ENCODE measurements around the gene EEF1AKMT4. TPM values are rescaled to one million over a fixed set of nuclear protein-coding genes. Genes with fewer than 3 reads are reported as not detected.

Gene EEF1AKMT4
- polyA plus RNA-seq, 1 donor (not counting 4 experiments of a cell fraction or from before 2014, with no cell fraction given) = 10.8 TPM

DNA sequence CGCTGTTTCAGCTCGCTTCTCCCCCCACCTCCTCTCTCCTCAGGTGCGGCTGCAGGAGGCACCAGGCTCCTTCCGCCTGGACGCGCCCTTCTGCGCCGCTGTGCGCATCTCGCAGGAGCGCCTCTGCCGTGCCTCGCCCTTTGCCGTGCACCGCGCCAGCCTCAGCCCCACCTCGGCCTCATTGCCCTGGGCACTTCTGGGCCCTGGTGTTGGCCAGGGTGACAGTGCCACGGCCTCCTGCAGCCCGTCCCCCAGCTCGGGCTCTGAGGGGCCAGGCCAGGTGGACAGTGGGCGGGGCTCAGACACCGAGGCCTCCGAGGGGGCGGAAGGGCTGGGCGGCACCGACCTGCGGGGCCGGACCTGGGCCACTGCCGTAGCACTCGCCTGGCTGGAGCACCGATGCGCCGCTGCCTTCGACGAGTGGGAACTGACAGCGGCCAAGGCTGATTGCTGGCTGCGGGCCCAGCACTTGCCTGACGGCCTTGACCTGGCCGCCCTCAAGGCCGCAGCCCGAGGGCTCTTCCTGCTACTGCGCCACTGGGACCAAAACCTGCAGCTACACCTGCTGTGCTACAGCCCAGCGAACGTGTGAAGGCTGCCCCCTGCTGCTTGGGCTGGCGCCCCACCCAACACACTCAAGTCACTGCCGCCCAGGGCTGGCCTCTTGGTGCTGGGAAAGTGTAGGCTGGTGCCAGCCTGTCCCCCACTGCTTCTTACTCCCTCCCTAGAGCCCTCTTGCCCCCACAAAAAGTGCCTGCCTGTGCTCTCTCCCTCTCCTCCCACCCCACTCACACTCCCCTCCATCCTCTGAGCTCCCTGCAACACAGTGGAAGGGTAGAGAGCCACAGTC, 7.8 kb upstream of the EEF1AKMT4 start:
- FAIRE-seq (no peak), DNase-seq (ENCODE audit: low read depth, low spot score) (no peak)
- Histone ChIP-seq H3K4me2 (ENCODE audit: control insufficient read depth, extremely low read depth, insufficient read depth, low read depth, low read length) (peak overlapping the region; percentile 16), H3K9ac (ENCODE audit: control insufficient read depth, extremely low read depth, insufficient read depth, low read length) (no peak overlapping the region), H3K4me1 (ENCODE audit: control insufficient read depth, extremely low read depth, insufficient read depth, low read length) (no peaks in the 10 kb centered on the region), H4K20me1 (ENCODE audit: control insufficient read depth, extremely low read depth, insufficient read depth, low read length) (no peaks in the 10 kb centered on the region), H3K27ac (ENCODE audit: control insufficient read depth, insufficient read depth, low read length) (no peak overlapping the region), H2AFZ (ENCODE audit: control insufficient read depth, low read length) (no peak overlapping the region), H3K4me3 (ENCODE audit: control insufficient read depth in 2 of 3, extremely low read depth in 1 of 3, insufficient read depth in 2 of 3, low read depth in 1 of 3, low read length in 3 of 3) (peak overlapping the region in 1 of 3 experiments; percentile 20), H3K36me3 (ENCODE audit: control insufficient read depth in 2 of 2, extremely low read depth in 1 of 2, insufficient read depth in 2 of 2, low read length in 2 of 2) (peaks cover 24 to 25% of the 10 kb centered on the region in 2 experiments), H3K9me1 (ENCODE audit: control insufficient read depth, extremely low read depth, insufficient read depth, low read length) (no peaks in the 10 kb centered on the region), H3K9me3 (ENCODE audit: control insufficient read depth, low read depth, low read length) (no peaks in the 10 kb centered on the region), H3K27me3 (ENCODE audit: control insufficient read depth, extremely low read depth, insufficient read depth, low read length) (no peaks in the 10 kb centered on the region), H3K79me2 (ENCODE audit: control insufficient read depth, insufficient read depth, low read length) (peaks cover 6% of the 10 kb centered on the region)
- dilution Hi-C loops (cut with MboI; ENCODE audit: extremely low pct_ligation_motif_present, low sequenced_read_pairs) = no loop called here
- TF ChIP-seq EZH2 (IDR thresholded peaks at IDR 0.05; ENCODE audit: low read length) = no peak
- TF ChIP-seq, protein P1, sequence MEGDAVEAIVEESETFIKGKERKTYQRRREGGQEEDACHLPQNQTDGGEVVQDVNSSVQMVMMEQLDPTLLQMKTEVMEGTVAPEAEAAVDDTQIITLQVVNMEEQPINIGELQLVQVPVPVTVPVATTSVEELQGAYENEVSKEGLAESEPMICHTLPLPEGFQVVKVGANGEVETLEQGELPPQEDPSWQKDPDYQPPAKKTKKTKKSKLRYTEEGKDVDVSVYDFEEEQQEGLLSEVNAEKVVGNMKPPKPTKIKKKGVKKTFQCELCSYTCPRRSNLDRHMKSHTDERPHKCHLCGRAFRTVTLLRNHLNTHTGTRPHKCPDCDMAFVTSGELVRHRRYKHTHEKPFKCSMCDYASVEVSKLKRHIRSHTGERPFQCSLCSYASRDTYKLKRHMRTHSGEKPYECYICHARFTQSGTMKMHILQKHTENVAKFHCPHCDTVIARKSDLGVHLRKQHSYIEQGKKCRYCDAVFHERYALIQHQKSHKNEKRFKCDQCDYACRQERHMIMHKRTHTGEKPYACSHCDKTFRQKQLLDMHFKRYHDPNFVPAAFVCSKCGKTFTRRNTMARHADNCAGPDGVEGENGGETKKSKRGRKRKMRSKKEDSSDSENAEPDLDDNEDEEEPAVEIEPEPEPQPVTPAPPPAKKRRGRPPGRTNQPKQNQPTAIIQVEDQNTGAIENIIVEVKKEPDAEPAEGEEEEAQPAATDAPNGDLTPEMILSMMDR (optimal IDR thresholded peaks at IDR 0.05 in 1 of 3, IDR thresholded peaks at IDR 0.05 in 1 of 3, conservative IDR thresholded peaks at IDR 0.05 in 1 of 3; ENCODE audit: extremely low read depth in 1 of 3, insufficient read depth in 2 of 3, low read length in 3 of 3) = peak; percentile 45 to 79 (median 78)

- no peaks in the 10 kb centered on the region for H3K9me3 ChIP-seq (ENCODE audit: control insufficient read depth, low read depth, low read length)
- FAIRE-seq = no peak
Measured at GRCh38 chr3:184242297-184242685, 7.2 kb upstream of the EEF1AKMT4 start.

More at GRCh38 chr3:184242297-184242685, 7.2 kb upstream of the EEF1AKMT4 start:
- Histone ChIP-seq H3K4me2 (ENCODE audit: control insufficient read depth, extremely low read depth, insufficient read depth, low read depth, low read length) (no peak overlapping the region), H3K27ac (ENCODE audit: control insufficient read depth, insufficient read depth, low read length) (no peak overlapping the region), H3K9me1 (ENCODE audit: control insufficient read depth, extremely low read depth, insufficient read depth, low read length) (no peaks in the 10 kb centered on the region), H3K27me3 (ENCODE audit: control insufficient read depth, extremely low read depth, insufficient read depth, low read length) (no peaks in the 10 kb centered on the region), H3K4me3 (ENCODE audit: control insufficient read depth in 2 of 3, extremely low read depth in 1 of 3, insufficient read depth in 2 of 3, low read depth in 1 of 3, low read length in 3 of 3) (no peak overlapping the region), H3K36me3 (ENCODE audit: control insufficient read depth in 2 of 2, extremely low read depth in 1 of 2, insufficient read depth in 2 of 2, low read length in 2 of 2) (peaks cover 24 to 25% of the 10 kb centered on the region in 2 experiments), H4K20me1 (ENCODE audit: control insufficient read depth, extremely low read depth, insufficient read depth, low read length) (no peaks in the 10 kb centered on the region), H3K79me2 (ENCODE audit: control insufficient read depth, insufficient read depth, low read length) (peaks cover 8% of the 10 kb centered on the region), H3K9ac (ENCODE audit: control insufficient read depth, extremely low read depth, insufficient read depth, low read length) (no peak overlapping the region), H3K4me1 (ENCODE audit: control insufficient read depth, extremely low read depth, insufficient read depth, low read length) (no peaks in the 10 kb centered on the region), H2AFZ (ENCODE audit: control insufficient read depth, low read length) (no peak overlapping the region)
- no peak for TF ChIP-seq EZH2 (IDR thresholded peaks at IDR 0.05; ENCODE audit: low read length)
- TF ChIP-seq, protein P1 (optimal IDR thresholded peaks at IDR 0.05 in 1 of 3, IDR thresholded peaks at IDR 0.05 in 1 of 3, conservative IDR thresholded peaks at IDR 0.05 in 1 of 3; ENCODE audit: extremely low read depth in 1 of 3, insufficient read depth in 2 of 3, low read length in 3 of 3) = no peak
- dilution Hi-C loops (cut with MboI; ENCODE audit: extremely low pct_ligation_motif_present, low sequenced_read_pairs) = no loop called here
- DNase-seq (ENCODE audit: low read depth, low spot score) = no peak
